HTR-8/SVneo (cell line): ENCODE measurements around the gene ABCC9.
"Not testable (repeated sequence)": the region's sequence is repeated elsewhere in the genome, so short reads cannot be mapped to it uniquely, and the experiment has no call there.

Experiments used
- DNase-seq: peaks from one replicate; pipeline ENCODE4 v3.0.0; 2011; ENCODE audit warnings: low spot score, mixed read lengths; ENCODE audit not compliant: insufficient read length
- FAIRE-seq: peaks from 2 replicates; lab custom pipeline; 2011; peaks lifted over from hg19 to GRCh38; lab: Jason Lieb, UNC

Gene ABCC9

GRCh38 chr12:21826618-21826910 lies 114.7 kb downstream of the ABCC9 start:
- FAIRE-seq = no peak

GRCh38 chr12:21825886-21826617 lies 115.2 kb downstream of the ABCC9 start:
- DNase-seq = no peak

More at GRCh38 chr12:21826618-21826910, 114.7 kb downstream of the ABCC9 start:
- DNase-seq = no peak

GRCh38 chr12:21823581-21823980 lies 117.6 kb downstream of the ABCC9 start:
- FAIRE-seq = no peak
- DNase-seq = no peak

More at GRCh38 chr12:21825886-21826617, 115.2 kb downstream of the ABCC9 start:
- no peak for FAIRE-seq

GRCh38 chr12:21819678-21820077 lies 121.5 kb downstream of the ABCC9 start:
- DNase-seq (no peak), FAIRE-seq (no peak)

- no peak for DNase-seq
- FAIRE-seq = no peak
These were observed 122.0 kb downstream of the ABCC9 start for GRCh38 chr12:21819236-21819635.

- DNase-seq (no peak), FAIRE-seq (no peak)
These were observed 122.6 kb downstream of the ABCC9 start for GRCh38 chr12:21818627-21819026.

- DNase-seq (no peak), FAIRE-seq (no peak)
These were observed 125.7 kb downstream of the ABCC9 start for GRCh38 chr12:21815306-21816062.

- DNase-seq = no peak
- FAIRE-seq = no peak
These were observed 126.4 kb downstream of the ABCC9 start for GRCh38 chr12:21814814-21815213.

- FAIRE-seq (no peak), DNase-seq (no peak)
These were observed 126.9 kb downstream of the ABCC9 start for GRCh38 chr12:21814327-21814726.

GRCh38 chr12:21813751-21814150 lies 127.5 kb downstream of the ABCC9 start:
- DNase-seq = no peak
- FAIRE-seq = no peak

GRCh38 chr12:21813125-21813524 lies 128.1 kb downstream of the ABCC9 start:
- FAIRE-seq (no peak), DNase-seq (no peak)

GRCh38 chr12:21812340-21812739 lies 128.9 kb downstream of the ABCC9 start:
- not testable (repeated sequence) for FAIRE-seq

GRCh38 chr12:21809100-21809499 lies 132.1 kb downstream of the ABCC9 start:
- FAIRE-seq (no peak), DNase-seq (no peak)

More at GRCh38 chr12:21812340-21812739, 128.9 kb downstream of the ABCC9 start:
- not testable (repeated sequence) for DNase-seq

GRCh38 chr12:21806255-21806654 lies 135.0 kb downstream of the ABCC9 start:
- FAIRE-seq (no peak), DNase-seq (no peak)

GRCh38 chr12:21801522-21802288 lies 139.5 kb downstream of the ABCC9 start:
- no peak for FAIRE-seq
- no peak for DNase-seq

GRCh38 chr12:21800011-21800410 lies 141.2 kb downstream of the ABCC9 start:
- FAIRE-seq (no peak), DNase-seq (no peak)

- no peak for DNase-seq
- no peak for FAIRE-seq
These were observed 143.7 kb downstream of the ABCC9 start for GRCh38 chr12:21797539-21797938.

GRCh38 chr12:21795648-21796328 lies 145.4 kb downstream of the ABCC9 start:
- no peak for DNase-seq
- no peak for FAIRE-seq

GRCh38 chr12:21794807-21795595 lies 146.2 kb downstream of the ABCC9 start:
- FAIRE-seq, DNase-seq: not testable (repeated sequence)
